Upper lobe of left lung (tissue), 4 donors: ENCODE data around the gene CADM1.

Source experiments
- EP300 ChIP-seq, 4 donors: sonication (generic); formaldehyde crosslinking; IDR thresholded peaks; one replicate each; pipeline ENCODE4 v1.5.1; 2017; ENCODE audit warnings: antibody characterized with exemption in 4 of 4, control low read depth in 2 of 4
- POLR2A ChIP-seq, 4 donors: fragments of 450-650 bp; IDR thresholded peaks; one replicate each; pipeline ENCODE4 v1.5.1; 2016 to 2017; ENCODE audit warnings: antibody characterized with exemption in 4 of 4, mild to moderate bottlenecking in 2 of 4
- POLR2AphosphoS5 ChIP-seq, 2 donors: sonication (generic); formaldehyde crosslinking; IDR thresholded peaks; one replicate each; pipeline ENCODE4 v1.5.1; 2017; ENCODE audit warnings: antibody characterized with exemption in 2 of 2
- TF ChIP-seq, protein P1 (sequence below), 6 experiments: fragments of 450-650 bp in 4 of 6; fragments of 200-600 bp in 2 of 6; sonication (generic) in 2 of 6; IDR thresholded peaks; one replicate each; pipeline ENCODE4 v1.5.1; 2016 to 2019; ENCODE audit warnings: antibody characterized with exemption in 6 of 6

DNA sequence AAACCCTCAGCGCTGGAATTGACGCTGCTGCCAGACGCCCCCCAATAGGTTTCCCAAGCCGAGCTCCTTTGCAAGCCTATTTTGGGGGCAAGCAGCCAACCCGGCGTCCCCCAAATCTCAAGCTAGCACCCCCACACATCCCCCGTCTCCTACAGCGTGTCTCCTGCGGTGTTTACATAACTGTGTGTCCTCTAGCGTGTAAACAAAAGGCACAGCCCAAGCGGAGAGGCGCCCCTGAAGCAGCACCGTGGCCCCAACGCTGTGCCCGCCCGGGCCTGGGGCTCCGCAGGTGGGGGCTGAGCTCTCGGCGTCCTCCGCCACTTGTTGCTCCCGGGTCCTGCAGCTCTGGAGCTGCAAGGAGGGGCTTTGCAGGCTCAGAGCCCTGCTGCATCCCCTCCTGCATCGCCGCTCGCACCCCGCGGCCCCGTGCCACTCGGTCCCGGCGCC is 1.6 kb downstream of the CADM1 start:
- TF ChIP-seq POLR2A (IDR thresholded peaks at IDR 0.05) (no peak), POLR2AphosphoS5 (IDR thresholded peaks at IDR 0.05) (no peak), EP300 (IDR thresholded peaks at IDR 0.05) (no peak)
- TF ChIP-seq, protein P1, sequence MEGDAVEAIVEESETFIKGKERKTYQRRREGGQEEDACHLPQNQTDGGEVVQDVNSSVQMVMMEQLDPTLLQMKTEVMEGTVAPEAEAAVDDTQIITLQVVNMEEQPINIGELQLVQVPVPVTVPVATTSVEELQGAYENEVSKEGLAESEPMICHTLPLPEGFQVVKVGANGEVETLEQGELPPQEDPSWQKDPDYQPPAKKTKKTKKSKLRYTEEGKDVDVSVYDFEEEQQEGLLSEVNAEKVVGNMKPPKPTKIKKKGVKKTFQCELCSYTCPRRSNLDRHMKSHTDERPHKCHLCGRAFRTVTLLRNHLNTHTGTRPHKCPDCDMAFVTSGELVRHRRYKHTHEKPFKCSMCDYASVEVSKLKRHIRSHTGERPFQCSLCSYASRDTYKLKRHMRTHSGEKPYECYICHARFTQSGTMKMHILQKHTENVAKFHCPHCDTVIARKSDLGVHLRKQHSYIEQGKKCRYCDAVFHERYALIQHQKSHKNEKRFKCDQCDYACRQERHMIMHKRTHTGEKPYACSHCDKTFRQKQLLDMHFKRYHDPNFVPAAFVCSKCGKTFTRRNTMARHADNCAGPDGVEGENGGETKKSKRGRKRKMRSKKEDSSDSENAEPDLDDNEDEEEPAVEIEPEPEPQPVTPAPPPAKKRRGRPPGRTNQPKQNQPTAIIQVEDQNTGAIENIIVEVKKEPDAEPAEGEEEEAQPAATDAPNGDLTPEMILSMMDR (IDR thresholded peaks at IDR 0.05), result no peak
